ENCODE measurements around the gene MGARP. TPM values are rescaled to one million over a fixed set of nuclear protein-coding genes. Genes with fewer than 3 reads are reported as not detected.
"Not testable (repeated sequence)": the region's sequence is repeated elsewhere in the genome, so short reads cannot be mapped to it uniquely, and the experiment has no call there.

The MGARP gene
- total RNA-seq, 2 donors from 2014 or later: 0.53 to 1.3 TPM

- H3K27ac Mint-ChIP-seq; H3K27ac ChIP-seq (ENCODE audit: low read depth, low read length); H3K4me3 ChIP-seq (ENCODE audit: low read length); H3K4me1 ChIP-seq (ENCODE audit: control insufficient read depth, insufficient read depth, low read length); H3K36me3 ChIP-seq (ENCODE audit: control insufficient read depth, insufficient read depth, low read length); DNase-seq; H3K4me3 Mint-ChIP-seq; H3K27me3 Mint-ChIP-seq (ENCODE audit: insufficient read depth); H3K9ac ChIP-seq (ENCODE audit: extremely low read depth, low read length, poor library complexity, severe bottlenecking); H3K27me3 ChIP-seq (ENCODE audit: control insufficient read depth, insufficient read depth, low read length, poor library complexity, severe bottlenecking): not testable (repeated sequence)
- Mint-ChIP-seq H3K4me1 (peaks cover 19% of the 10 kb centered on the region), H3K9me3 (peaks cover 19% of the 10 kb centered on the region), H3K36me3 (ENCODE audit: low read depth) (peaks cover 32% of the 10 kb centered on the region)
- WGBS, 2 experiments (ENCODE audit: insufficient coverage in 1 of 2, insufficient read length in 1 of 2): 95% methylated on average over 1 of the region's 1 CpG; no CpG with 5 or more reads in 1 of the 2 experiments
- peaks cover 18% of the 10 kb centered on the region for H3K9me3 ChIP-seq (ENCODE audit: control insufficient read depth, low read length)
These were observed 42.0 kb upstream of the MGARP start for GRCh38 chr4:139322070-139322469.

- no peak overlapping the region for H3K9ac ChIP-seq (ENCODE audit: extremely low read depth, low read length, poor library complexity, severe bottlenecking)
- TF ChIP-seq CTCF (conservative IDR thresholded peaks at IDR 0.05): no peak
- H3K27me3 Mint-ChIP-seq (ENCODE audit: insufficient read depth): no peaks in the 10 kb centered on the region
These were observed 39.5 kb upstream of the MGARP start for GRCh38 chr4:139319571-139319970.

GRCh38 chr4:139317635-139318034 lies 37.6 kb upstream of the MGARP start:
- Histone ChIP-seq H3K4me3 (ENCODE audit: low read length) (no peak overlapping the region), H3K4me1 (ENCODE audit: control insufficient read depth, insufficient read depth, low read length) (no peaks in the 10 kb centered on the region), H3K9ac (ENCODE audit: extremely low read depth, low read length, poor library complexity, severe bottlenecking) (no peak overlapping the region), H3K27ac (ENCODE audit: low read depth, low read length) (no peak overlapping the region), H3K36me3 (ENCODE audit: control insufficient read depth, insufficient read depth, low read length) (peaks cover 7% of the 10 kb centered on the region), H3K9me3 (ENCODE audit: control insufficient read depth, low read length) (peaks cover 18% of the 10 kb centered on the region), H3K27me3 (ENCODE audit: control insufficient read depth, insufficient read depth, low read length, poor library complexity, severe bottlenecking) (no peaks in the 10 kb centered on the region)
- DNase-seq: no peak
- TF ChIP-seq CTCF (conservative IDR thresholded peaks at IDR 0.05): no peak
- Mint-ChIP-seq H3K9me3 (peaks cover 19% of the 10 kb centered on the region), H3K36me3 (ENCODE audit: low read depth) (peaks cover 26% of the 10 kb centered on the region), H3K4me3 (no peak overlapping the region), H3K27ac (no peak overlapping the region), H3K4me1 (peaks cover 33% of the 10 kb centered on the region), H3K27me3 (ENCODE audit: insufficient read depth) (no peaks in the 10 kb centered on the region)

More at GRCh38 chr4:139319571-139319970, 39.5 kb upstream of the MGARP start:
- H3K36me3 Mint-ChIP-seq (ENCODE audit: low read depth): peaks cover 26% of the 10 kb centered on the region
- H3K4me3 Mint-ChIP-seq: no peak overlapping the region
- no peak for DNase-seq
- peaks cover 34% of the 10 kb centered on the region for H3K4me1 Mint-ChIP-seq
- Histone ChIP-seq H3K36me3 (ENCODE audit: control insufficient read depth, insufficient read depth, low read length) (peaks cover 6% of the 10 kb centered on the region), H3K9me3 (ENCODE audit: control insufficient read depth, low read length) (peaks cover 18% of the 10 kb centered on the region), H3K27ac (ENCODE audit: low read depth, low read length) (no peak overlapping the region), H3K4me1 (ENCODE audit: control insufficient read depth, insufficient read depth, low read length) (peaks cover 5% of the 10 kb centered on the region), H3K27me3 (ENCODE audit: control insufficient read depth, insufficient read depth, low read length, poor library complexity, severe bottlenecking) (no peaks in the 10 kb centered on the region), H3K4me3 (ENCODE audit: low read length) (no peak overlapping the region)
- H3K27ac Mint-ChIP-seq: no peak overlapping the region
- H3K9me3 Mint-ChIP-seq: peaks cover 19% of the 10 kb centered on the region
- WGBS, 2 experiments (ENCODE audit: insufficient coverage in 1 of 2, insufficient read length in 1 of 2): 100% methylated on average over 1 of the region's 1 CpG

GRCh38 chr4:139316733-139317132 lies 36.7 kb upstream of the MGARP start:
- no peak for TF ChIP-seq CTCF (conservative IDR thresholded peaks at IDR 0.05)
- Histone ChIP-seq H3K27ac (ENCODE audit: low read depth, low read length) (no peak overlapping the region), H3K4me1 (ENCODE audit: control insufficient read depth, insufficient read depth, low read length) (no peaks in the 10 kb centered on the region), H3K9me3 (ENCODE audit: control insufficient read depth, low read length) (peaks cover 16% of the 10 kb centered on the region), H3K36me3 (ENCODE audit: control insufficient read depth, insufficient read depth, low read length) (peaks cover 12% of the 10 kb centered on the region), H3K9ac (ENCODE audit: extremely low read depth, low read length, poor library complexity, severe bottlenecking) (no peak overlapping the region), H3K4me3 (ENCODE audit: low read length) (no peak overlapping the region), H3K27me3 (ENCODE audit: control insufficient read depth, insufficient read depth, low read length, poor library complexity, severe bottlenecking) (no peaks in the 10 kb centered on the region)
- Mint-ChIP-seq H3K9me3 (peaks cover 14% of the 10 kb centered on the region), H3K27me3 (ENCODE audit: insufficient read depth) (no peaks in the 10 kb centered on the region), H3K4me1 (peaks cover 39% of the 10 kb centered on the region), H3K27ac (peak overlapping the region; percentile 46), H3K4me3 (no peak overlapping the region), H3K36me3 (ENCODE audit: low read depth) (peaks cover 19% of the 10 kb centered on the region)
- DNase-seq: no peak
- WGBS, 2 experiments (ENCODE audit: insufficient coverage in 1 of 2, insufficient read length in 1 of 2): 93 to 100% methylated on average over 2 of the region's 2 CpGs
